ENCODE results near the gene ERCC1.
"Not testable (repeated sequence)": the region's sequence is repeated elsewhere in the genome, so short reads cannot be mapped to it uniquely, and the experiment has no call there.

ERCC1 gene

DNA sequence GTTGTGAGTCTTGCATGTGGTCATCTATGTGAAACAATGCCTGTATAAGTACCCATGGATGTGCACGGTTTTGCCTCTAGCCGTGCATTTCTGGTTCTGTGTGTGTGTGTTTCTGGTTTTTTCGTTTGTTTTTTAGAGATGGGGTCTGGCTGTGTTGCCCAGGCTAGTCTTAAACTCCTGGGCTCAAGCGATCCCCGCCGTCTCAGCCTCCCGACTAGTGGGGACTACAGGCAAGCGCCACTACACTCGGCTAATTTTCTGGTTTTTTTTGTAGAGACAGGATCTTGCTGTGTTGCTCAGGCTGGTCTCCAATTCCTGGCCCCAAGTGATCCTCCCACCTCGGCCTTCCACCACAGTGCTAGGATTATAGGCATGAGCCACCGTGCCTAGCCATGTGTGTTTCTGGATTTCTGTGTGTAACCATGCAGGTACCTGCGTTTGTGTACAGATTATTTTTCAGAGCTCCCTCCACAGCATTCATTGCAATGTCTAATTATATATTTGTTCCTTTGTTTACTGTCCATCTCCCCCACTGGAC is 28.2 kb upstream of the ERCC1 start:
- DNase-seq, result no peak

DNA sequence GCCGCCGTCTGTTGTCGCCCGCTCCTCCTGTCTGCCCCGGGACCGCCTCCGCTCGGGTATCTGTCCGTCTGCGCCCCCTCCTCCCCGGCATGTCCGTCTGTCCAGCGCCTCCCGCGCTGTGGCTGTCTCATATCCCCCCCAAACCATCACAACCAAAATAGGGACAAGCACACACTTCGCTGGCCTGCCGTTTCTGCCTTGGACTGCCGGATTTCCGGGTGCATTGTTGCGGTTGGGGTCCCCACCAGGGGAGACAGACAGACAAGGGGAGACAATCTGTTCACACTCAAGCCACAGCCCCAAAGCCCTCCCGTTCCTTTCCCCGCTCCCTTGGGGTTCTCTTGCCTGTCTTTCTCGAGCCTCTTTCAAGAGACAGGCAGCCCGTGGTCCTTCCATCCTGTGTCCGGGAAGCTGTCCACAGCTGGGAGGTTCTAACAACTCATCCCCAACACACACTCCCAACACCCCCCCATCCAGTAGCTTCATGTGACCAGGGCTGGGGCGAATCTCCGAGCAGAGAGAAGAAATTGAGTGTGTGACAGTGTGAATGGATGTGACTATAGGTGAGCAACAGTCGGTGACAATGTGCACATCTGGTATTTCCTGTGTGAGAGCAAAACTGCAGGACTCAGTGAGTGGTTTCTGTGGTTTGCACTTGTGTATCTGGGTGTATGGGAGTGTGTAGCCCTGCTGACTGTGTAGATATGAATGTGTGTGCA is 27.6 kb upstream of the ERCC1 start:
- DNase-seq, result no peak

GRCh38 chr19:45450012-45450333 is 26.3 kb upstream of the ERCC1 start:
- DNase-seq, result no peak

DNA sequence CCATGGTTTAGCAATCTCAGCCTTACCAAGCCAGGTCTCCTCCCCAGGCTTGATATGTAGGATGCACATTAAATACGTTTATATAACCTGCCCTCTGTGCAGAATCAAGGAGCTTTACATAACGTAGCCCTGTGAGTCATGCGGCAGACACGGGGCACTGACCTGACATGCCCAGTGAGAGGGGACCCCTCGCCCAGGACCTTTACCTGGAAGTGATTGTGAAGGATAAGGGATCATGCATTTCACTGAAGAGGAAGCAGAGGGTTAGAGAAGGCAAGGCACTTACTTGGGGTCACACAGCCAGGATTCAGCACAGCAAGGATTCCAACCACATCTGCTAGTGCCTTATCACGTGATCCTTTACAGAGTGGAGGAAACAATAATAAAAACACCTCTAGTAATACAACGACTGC is 25.2 kb upstream of the ERCC1 start:
- no peak for DNase-seq

- no peak for DNase-seq
Measured at GRCh38 chr19:45448425-45448756, 24.7 kb upstream of the ERCC1 start.

DNA sequence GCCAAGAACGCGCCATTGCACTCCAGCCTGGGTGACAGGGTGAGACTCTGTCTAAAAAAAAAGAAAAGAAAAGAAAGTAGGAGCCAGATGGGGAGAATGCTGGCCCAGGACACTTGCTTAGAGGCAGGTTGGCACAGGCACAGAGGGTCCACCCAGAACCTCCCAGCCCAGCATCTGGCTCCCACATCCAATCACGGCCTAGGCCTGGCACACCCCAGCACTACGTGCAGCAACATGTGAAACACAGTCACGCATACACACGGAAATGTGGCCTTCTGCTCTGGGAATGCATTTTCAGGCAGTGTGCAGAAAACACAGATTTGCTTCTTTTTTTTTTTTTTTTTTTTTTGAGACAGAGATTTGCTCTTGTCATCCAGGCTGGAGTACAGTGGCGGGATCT is 23.2 kb upstream of the ERCC1 start:
- no peak for DNase-seq

- DNase-seq, result no peak
Measured at GRCh38 chr19:45446295-45446694, 22.6 kb upstream of the ERCC1 start.

- no peak for DNase-seq
Measured at GRCh38 chr19:45445139-45445538, 21.4 kb upstream of the ERCC1 start.

- no peak for DNase-seq
Measured at GRCh38 chr19:45444318-45445041, 20.8 kb upstream of the ERCC1 start.

DNA sequence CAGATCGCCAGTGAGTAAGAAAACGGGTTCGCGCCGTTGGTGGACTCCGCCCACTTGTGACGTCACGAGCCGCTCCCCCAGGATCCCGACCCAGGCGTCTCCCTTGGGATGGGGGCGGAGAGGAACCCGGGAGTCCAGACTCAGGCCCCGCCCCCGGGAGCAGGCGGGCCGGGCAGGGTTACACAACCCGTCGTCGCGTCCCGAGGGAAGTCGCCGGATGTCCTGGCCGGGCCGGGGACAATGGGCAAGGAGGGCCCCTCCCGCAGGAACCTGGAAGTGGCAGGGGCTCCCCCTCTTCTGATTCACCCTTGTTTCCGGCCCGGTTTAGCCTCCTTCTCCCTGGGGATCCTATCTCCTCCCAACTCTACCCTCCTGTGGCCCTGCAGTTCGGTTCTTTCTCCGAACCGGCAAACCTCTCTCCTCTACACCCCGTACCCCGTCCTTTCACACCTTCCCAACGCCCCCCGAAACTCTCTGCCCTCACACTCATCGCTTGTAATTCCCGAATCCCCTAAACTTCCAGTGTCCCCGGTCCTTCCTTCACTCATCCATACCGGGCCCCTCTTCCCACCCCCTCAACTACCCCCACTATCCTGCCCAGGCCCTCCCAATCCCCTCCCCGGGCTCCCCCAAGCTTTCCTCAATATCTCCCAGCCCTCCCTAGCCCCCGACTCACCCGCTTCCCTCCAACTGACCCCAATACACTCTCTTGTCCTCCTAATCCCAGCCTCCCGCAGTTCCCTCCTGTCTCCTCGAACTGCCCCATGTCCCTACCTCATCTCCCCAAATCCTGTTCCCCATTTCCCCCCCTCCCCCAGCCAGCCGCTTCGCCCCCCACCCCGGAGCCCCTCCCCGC is 20.0 kb upstream of the ERCC1 start:
- DNase-seq, result no peak

DNA sequence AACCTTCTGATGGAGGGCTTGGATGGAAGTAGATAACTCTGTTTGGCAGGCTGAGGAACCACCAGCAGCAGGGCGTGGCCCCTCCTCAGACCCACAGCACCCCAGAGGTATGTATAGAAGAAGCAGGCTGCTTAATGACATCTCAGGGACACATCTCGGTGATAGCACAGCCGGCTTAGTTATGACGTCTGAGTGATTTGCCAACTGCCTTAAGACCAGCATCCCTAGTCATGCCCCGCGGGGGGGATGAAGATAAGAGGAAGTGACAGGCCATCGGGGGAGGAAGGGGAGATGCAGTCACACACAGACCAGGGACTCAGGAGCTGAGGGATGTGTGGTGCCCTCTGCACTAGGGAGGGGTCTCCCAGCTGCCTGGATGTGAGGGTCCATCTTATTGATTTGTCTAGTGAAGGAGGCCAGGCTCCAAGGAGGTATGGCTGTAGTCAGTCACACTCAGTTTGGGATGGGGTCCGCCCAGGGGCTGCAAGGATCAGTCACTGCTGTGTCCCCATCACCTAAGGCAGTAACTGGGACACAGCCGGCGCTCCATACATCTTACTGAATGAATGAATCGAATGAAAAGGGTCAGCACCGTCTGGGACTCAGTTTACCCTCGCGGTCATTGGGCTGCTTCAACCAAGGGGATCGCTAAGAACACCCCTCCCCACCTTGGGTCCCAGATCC is 19.2 kb upstream of the ERCC1 start:
- no peak for DNase-seq

DNA sequence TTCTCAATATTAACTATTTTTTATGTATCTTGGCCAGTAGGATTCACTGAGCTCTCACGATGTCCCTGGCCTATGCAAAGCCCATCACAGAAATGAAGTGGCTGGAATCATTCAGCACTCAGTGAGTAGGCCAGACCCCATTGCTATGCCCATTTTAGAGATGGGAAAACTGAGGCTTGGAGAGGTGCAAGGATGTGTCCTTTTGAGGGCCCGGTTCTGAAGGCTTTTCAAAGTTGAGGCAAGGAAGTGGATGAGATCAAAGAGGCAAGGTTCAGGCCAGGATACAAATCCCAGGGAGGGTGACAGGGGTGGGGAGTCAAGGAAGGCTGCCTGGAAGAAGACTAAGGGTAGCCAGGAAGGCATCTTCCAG is 18.7 kb upstream of the ERCC1 start:
- DNase-seq, result no peak

DNA sequence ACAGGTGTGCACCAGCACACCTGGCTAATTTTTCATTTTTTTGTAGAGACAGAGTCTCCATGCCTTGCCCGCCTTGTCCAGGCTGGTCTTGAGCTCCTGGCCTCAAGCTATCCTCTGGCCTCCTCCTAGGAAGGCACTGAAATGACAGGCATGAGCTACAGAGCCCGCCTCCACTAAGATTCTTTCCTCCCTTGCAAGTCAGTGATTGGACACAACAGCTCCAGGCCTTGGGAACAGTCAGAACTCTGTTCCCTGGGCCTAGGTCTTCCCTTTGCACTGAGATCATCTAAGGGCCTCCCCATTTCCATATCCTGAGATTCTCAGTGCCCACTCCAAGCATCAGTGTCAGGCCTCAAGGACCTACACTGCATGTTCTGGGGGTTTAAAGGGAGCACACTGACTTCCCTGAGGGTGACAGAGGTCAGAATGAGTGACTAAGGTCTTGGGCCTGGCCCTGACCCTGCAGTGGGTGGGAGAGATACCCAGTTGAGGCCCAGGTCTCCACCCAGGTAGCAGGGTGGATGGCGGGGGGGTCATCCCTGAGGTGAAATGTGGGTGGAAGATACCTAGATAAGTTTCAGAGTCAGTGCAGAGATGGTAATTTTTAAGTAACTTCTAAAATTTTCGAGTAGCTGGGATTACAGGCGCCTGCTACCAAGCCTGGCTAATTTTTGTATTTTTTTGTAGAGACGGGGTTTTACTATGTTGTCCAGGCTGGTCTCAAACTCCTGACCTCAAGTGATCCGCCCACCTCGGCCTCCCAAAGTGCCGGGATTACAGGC is 17.3 kb upstream of the ERCC1 start:
- DNase-seq, result no peak

DNA sequence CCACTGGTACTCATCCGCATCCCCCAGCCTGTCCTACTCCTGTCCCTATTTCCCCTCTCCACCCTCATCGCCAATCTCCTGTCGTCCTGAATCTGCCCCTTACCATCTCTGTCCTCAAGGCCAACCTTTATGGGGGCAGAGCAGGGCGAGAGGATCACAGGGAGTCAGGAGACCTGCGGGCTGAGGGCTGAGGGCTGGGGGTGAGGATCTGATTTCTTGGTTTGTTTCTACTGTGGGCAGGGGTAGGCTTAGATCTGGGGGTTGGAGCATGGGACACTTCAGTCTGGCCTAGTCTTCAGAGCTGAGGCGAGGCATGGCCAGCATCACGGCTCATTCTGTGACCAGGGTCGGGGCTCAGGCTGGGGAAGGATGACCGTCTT is 16.5 kb upstream of the ERCC1 start:
- DNase-seq, result no peak

- no peak for DNase-seq
Measured at GRCh38 chr19:45439569-45440258, 16.0 kb upstream of the ERCC1 start.

DNA sequence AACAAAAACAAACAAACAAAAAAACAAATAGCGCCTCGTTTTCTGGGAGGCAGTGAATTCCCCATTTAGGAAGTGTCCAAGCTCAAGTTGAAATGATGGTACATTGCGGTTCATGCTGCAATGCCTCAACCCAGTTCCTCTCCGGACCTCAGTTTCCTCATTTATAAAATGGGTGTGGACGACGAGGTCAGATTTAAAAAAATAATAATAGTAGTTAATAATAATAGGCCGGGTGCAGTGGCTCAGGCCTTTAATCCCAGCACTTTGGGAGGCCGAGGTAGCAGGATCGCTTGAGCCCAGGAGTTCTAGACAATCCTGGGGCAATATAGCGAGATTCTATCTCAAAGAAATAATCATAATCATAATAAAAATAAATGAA is 15.5 kb upstream of the ERCC1 start:
- no peak for DNase-seq

- DNase-seq, result no peak
Measured at GRCh38 chr19:45437328-45437727, 13.6 kb upstream of the ERCC1 start.

- not testable (repeated sequence) for DNase-seq
Measured at GRCh38 chr19:45432543-45432942, 8.8 kb upstream of the ERCC1 start.

- not testable (repeated sequence) for DNase-seq
Measured at GRCh38 chr19:45431008-45431407, 7.3 kb upstream of the ERCC1 start.

DNA sequence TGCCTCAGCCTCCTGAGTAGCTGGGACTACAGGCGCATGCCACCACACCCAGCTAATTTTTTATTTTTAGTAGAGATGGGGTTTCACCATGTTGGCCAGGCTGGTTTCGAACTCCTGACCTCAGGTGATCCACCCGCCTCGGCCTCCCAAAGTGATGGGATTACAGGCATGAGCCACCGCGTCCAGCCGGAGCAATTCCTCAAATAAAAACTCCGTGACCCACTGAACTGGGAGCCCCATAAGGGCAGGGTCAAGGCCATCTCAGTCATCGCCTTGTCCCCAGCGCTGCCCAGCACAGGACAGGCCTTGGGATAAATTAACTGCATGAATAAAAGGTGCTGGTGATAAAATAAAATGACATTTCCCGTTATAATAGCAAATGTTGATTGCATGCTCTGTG is 6.2 kb upstream of the ERCC1 start:
- DNase-seq, result not testable (repeated sequence)

- DNase-seq, result no peak
Measured at GRCh38 chr19:45428384-45429231, 4.9 kb upstream of the ERCC1 start.
